Vagina (tissue), 2 donors: ENCODE data around the gene PIP5K1B.

Experiments
- POLR2A ChIP-seq, 2 donors: fragments of 450-650 bp; IDR thresholded peaks; one replicate each; pipeline ENCODE4 v1.6.1; 2017; ENCODE audit warnings: antibody characterized with exemption in 2 of 2, mild to moderate bottlenecking in 2 of 2, moderate library complexity in 2 of 2
- POLR2AphosphoS5 ChIP-seq, 2 donors: sonication (generic); formaldehyde crosslinking; IDR thresholded peaks; one replicate each; pipeline ENCODE4 v1.9.0; 2017; ENCODE audit warnings: antibody characterized with exemption in 2 of 2, mild to moderate bottlenecking in 2 of 2, low read depth in 1 of 2; ENCODE audit not compliant: insufficient read depth in 1 of 2
- TF ChIP-seq, protein P1 (sequence below), 3 experiments: fragments of 450-650 bp in 2 of 3; fragments of 200-600 bp in 1 of 3; sonication (generic) in 1 of 3; IDR thresholded peaks; one replicate each; pipeline ENCODE4 v1.5.1; 2017 to 2019; ENCODE audit warnings: antibody characterized with exemption in 3 of 3, mild to moderate bottlenecking in 2 of 3, moderate library complexity in 2 of 3

DNA sequence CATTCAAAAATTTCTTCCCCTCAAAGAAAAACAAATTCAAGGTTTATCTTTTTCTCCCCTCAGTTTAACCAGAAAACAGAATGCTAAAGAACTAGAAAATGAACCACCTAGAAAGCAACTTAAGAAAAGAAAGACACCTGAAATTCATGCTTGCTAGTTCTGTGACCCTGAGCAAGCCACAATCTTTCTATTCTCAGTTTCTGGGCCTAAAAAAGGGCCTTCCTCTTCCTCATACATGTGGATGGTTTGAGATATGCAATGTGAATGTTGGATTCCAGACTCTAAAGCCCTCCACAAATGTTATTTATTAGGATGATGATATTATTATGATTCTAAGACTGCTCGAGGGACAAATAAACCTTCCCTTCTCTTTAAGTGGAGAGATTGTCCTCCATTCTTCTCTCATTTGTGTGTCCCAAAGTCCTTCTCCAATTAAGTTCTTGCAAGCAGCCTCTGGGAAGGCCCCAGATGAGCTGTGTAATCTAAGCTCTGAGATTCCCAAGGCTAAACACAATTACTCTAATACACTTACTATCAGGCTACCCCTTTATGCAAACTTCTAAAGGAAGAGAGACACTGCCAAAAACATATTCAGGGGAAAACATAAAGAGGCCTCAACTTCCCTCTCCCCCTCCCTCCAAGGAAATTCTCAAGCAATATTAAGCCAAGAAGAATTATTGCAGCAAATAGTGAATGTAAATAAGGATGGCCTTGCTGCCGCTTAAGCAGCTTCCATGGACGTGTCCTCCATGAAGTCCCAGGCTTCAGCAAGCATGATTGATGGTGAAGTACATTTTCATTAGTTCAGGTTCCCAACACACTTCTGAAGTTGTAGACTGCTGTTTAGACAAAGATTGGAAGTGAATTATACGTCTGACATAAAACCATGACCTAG, 228.6 kb downstream of the PIP5K1B start:
- TF ChIP-seq POLR2A (IDR thresholded peaks at IDR 0.05): no peak
- TF ChIP-seq, protein P1, sequence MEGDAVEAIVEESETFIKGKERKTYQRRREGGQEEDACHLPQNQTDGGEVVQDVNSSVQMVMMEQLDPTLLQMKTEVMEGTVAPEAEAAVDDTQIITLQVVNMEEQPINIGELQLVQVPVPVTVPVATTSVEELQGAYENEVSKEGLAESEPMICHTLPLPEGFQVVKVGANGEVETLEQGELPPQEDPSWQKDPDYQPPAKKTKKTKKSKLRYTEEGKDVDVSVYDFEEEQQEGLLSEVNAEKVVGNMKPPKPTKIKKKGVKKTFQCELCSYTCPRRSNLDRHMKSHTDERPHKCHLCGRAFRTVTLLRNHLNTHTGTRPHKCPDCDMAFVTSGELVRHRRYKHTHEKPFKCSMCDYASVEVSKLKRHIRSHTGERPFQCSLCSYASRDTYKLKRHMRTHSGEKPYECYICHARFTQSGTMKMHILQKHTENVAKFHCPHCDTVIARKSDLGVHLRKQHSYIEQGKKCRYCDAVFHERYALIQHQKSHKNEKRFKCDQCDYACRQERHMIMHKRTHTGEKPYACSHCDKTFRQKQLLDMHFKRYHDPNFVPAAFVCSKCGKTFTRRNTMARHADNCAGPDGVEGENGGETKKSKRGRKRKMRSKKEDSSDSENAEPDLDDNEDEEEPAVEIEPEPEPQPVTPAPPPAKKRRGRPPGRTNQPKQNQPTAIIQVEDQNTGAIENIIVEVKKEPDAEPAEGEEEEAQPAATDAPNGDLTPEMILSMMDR (IDR thresholded peaks at IDR 0.05): no peak
- no peak for TF ChIP-seq POLR2AphosphoS5 (IDR thresholded peaks at IDR 0.05; ENCODE audit: insufficient read depth in 1 of 2, low read depth in 1 of 2)
